ENCODE measurements around the gene TGFBR3L. TPM values are rescaled to one million over a fixed set of nuclear protein-coding genes. Genes with fewer than 3 reads are reported as not detected.

TGFBR3L gene
- total RNA-seq, 1 experiment from 2014 or later, result 4.1 TPM

DNA sequence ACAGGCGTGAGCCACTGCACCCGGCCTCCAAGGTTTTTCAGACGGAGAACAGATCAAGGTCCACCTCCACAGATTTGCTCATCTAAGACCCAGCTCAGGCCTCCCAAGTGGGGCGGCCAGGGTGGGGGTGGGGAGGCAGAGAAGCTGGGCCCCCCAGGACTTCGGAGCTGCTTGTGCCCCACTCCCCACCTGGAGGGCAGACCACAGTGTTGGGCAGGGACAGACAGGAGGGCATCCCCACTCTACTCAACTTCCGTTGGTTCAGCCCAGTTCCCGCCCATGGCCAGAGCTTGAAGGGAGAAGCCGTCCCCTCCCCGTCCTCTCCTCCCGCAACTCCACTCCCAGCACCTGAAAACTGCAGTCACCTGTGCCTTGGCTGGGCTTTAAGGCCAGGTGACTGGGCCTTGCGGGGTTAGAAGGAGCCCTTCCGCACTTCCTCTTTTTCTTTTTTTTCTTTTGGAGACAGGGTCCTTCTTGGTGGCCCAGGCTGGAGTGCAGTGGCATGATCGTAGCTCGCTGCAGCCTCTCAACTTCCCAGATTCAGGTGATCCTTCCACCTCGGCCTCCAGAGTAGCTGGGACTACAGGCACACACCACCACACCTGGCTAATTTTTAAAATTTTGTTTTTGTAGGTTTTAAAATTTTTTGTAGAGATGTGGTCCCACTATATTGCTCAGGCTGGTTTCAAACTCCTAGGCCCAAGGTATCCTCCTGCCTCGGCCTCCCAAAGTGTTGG is 27.1 kb upstream of the TGFBR3L start:
- ChIA-PET POLR2A (interaction anchor here (1.0 to 2.3 kb wide), 3 partner anchors 12 to 16 kb away, joined by 3 to 6 read pairs (median 5); partner anchors contain the start of gene MAP2K7), CTCF (interaction anchor here (0.6 to 4.7 kb wide), 10 partner anchors 13 to 108 kb away, joined by 3 to 30 read pairs (median 9); partner anchors contain the start of genes MAP2K7 and SNAPC2)
- peaks cover 3% of the 10 kb centered on the region for H3K4me1 Mint-ChIP-seq
- DNase-seq (ENCODE audit: low spot score) (no peak), ATAC-seq (peak; percentile 6; the same call in 1 of the 2 replicates)
- H3K4me3 Mint-ChIP-seq, result peak overlapping the region; percentile 54
- no peak for TF ChIP-seq ZNF232 (CRISPR knock-in tag; IDR thresholded peaks at IDR 0.05)
- TF ChIP-seq JUN (CRISPR knock-in tag; IDR thresholded peaks at IDR 0.05), result no peak
- TF ChIP-seq, protein P1, sequence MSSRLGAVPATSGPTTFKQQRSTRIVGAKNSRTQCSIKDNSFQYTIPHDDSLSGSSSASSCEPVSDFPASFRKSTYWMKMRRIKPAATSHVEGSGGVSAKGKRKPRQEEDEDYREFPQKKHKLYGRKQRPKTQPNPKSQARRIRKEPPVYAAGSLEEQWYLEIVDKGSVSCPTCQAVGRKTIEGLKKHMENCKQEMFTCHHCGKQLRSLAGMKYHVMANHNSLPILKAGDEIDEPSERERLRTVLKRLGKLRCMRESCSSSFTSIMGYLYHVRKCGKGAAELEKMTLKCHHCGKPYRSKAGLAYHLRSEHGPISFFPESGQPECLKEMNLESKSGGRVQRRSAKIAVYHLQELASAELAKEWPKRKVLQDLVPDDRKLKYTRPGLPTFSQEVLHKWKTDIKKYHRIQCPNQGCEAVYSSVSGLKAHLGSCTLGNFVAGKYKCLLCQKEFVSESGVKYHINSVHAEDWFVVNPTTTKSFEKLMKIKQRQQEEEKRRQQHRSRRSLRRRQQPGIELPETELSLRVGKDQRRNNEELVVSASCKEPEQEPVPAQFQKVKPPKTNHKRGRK (CRISPR knock-in tag; IDR thresholded peaks at IDR 0.05; ENCODE audit: borderline replicate concordance), result no peak
- no peak for TF ChIP-seq ZNF396 (CRISPR knock-in tag; IDR thresholded peaks at IDR 0.05; ENCODE audit: borderline replicate concordance)
- TF ChIP-seq, protein P2, sequence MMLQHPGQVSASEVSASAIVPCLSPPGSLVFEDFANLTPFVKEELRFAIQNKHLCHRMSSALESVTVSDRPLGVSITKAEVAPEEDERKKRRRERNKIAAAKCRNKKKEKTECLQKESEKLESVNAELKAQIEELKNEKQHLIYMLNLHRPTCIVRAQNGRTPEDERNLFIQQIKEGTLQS (CRISPR knock-in tag; conservative IDR thresholded peaks at IDR 0.05), result no peak
- TF ChIP-seq, protein P3, sequence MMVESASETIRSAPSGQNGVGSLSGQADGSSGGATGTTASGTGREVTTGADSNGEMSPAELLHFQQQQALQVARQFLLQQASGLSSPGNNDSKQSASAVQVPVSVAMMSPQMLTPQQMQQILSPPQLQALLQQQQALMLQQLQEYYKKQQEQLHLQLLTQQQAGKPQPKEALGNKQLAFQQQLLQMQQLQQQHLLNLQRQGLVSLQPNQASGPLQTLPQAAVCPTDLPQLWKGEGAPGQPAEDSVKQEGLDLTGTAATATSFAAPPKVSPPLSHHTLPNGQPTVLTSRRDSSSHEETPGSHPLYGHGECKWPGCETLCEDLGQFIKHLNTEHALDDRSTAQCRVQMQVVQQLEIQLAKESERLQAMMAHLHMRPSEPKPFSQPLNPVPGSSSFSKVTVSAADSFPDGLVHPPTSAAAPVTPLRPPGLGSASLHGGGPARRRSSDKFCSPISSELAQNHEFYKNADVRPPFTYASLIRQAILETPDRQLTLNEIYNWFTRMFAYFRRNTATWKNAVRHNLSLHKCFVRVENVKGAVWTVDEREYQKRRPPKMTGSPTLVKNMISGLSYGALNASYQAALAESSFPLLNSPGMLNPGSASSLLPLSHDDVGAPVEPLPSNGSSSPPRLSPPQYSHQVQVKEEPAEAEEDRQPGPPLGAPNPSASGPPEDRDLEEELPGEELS (CRISPR knock-in tag; IDR thresholded peaks at IDR 0.05), result no peak
- no peak for TF ChIP-seq EMX1 (CRISPR knock-in tag; IDR thresholded peaks at IDR 0.05)
- no peak for TF ChIP-seq MYBL2 (CRISPR knock-in tag; IDR thresholded peaks at IDR 0.05)
- no peak for TF ChIP-seq ZNF671 (CRISPR knock-in tag; IDR thresholded peaks at IDR 0.05)
- TF ChIP-seq, protein P4, sequence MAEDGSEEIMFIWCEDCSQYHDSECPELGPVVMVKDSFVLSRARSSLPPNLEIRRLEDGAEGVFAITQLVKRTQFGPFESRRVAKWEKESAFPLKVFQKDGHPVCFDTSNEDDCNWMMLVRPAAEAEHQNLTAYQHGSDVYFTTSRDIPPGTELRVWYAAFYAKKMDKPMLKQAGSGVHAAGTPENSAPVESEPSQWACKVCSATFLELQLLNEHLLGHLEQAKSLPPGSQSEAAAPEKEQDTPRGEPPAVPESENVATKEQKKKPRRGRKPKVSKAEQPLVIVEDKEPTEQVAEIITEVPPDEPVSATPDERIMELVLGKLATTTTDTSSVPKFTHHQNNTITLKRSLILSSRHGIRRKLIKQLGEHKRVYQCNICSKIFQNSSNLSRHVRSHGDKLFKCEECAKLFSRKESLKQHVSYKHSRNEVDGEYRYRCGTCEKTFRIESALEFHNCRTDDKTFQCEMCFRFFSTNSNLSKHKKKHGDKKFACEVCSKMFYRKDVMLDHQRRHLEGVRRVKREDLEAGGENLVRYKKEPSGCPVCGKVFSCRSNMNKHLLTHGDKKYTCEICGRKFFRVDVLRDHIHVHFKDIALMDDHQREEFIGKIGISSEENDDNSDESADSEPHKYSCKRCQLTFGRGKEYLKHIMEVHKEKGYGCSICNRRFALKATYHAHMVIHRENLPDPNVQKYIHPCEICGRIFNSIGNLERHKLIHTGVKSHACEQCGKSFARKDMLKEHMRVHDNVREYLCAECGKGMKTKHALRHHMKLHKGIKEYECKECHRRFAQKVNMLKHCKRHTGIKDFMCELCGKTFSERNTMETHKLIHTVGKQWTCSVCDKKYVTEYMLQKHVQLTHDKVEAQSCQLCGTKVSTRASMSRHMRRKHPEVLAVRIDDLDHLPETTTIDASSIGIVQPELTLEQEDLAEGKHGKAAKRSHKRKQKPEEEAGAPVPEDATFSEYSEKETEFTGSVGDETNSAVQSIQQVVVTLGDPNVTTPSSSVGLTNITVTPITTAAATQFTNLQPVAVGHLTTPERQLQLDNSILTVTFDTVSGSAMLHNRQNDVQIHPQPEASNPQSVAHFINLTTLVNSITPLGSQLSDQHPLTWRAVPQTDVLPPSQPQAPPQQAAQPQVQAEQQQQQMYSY (CRISPR knock-in tag; IDR thresholded peaks at IDR 0.05), result no peak
- TF ChIP-seq CBFB (CRISPR knock-in tag; IDR thresholded peaks at IDR 0.05; ENCODE audit: low read depth), result no peak
- TF ChIP-seq TP53 (CRISPR knock-in tag; IDR thresholded peaks at IDR 0.05), result no peak
- TF ChIP-seq NR1H2 (CRISPR knock-in tag; IDR thresholded peaks at IDR 0.05), result no peak
- no peak for TF ChIP-seq IRF2 (CRISPR knock-in tag; IDR thresholded peaks at IDR 0.05; ENCODE audit: borderline replicate concordance, low read depth)
- TF ChIP-seq, protein P5, sequence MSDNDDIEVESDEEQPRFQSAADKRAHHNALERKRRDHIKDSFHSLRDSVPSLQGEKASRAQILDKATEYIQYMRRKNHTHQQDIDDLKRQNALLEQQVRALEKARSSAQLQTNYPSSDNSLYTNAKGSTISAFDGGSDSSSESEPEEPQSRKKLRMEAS (CRISPR knock-in tag; IDR thresholded peaks at IDR 0.05), result no peak
- TF ChIP-seq, protein P6, sequence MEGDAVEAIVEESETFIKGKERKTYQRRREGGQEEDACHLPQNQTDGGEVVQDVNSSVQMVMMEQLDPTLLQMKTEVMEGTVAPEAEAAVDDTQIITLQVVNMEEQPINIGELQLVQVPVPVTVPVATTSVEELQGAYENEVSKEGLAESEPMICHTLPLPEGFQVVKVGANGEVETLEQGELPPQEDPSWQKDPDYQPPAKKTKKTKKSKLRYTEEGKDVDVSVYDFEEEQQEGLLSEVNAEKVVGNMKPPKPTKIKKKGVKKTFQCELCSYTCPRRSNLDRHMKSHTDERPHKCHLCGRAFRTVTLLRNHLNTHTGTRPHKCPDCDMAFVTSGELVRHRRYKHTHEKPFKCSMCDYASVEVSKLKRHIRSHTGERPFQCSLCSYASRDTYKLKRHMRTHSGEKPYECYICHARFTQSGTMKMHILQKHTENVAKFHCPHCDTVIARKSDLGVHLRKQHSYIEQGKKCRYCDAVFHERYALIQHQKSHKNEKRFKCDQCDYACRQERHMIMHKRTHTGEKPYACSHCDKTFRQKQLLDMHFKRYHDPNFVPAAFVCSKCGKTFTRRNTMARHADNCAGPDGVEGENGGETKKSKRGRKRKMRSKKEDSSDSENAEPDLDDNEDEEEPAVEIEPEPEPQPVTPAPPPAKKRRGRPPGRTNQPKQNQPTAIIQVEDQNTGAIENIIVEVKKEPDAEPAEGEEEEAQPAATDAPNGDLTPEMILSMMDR (IDR thresholded peaks at IDR 0.05), result no peak
- TF ChIP-seq FOXK1 (CRISPR knock-in tag; IDR thresholded peaks at IDR 0.05), result no peak
- no peak overlapping the region for H3K27ac Mint-ChIP-seq
- no peaks in the 10 kb centered on the region for H3K36me3 Mint-ChIP-seq
- peaks cover 56% of the 10 kb centered on the region for H3K27me3 Mint-ChIP-seq (ENCODE audit: low read depth)
- no peaks in the 10 kb centered on the region for H3K9me3 Mint-ChIP-seq
